ENCODE measurements around the gene MIOX. TPM values are rescaled to one million over a fixed set of nuclear protein-coding genes. Genes with fewer than 3 reads are reported as not detected.
A peak's percentile ranks its signal among the peaks of the same experiment; 100 is the strongest.

MIOX gene
- total and polyA plus RNA-seq, 2 experiments from 2014 or later, result not detected

GRCh38 chr22:50470491-50470890, 16.2 kb upstream of the MIOX start:
- DNase-seq (ENCODE audit: low spot score), result no peak
- peaks cover 13% of the 10 kb centered on the region for H3K36me3 Mint-ChIP-seq (ENCODE audit: low read depth)
- no peaks in the 10 kb centered on the region for H3K9me3 Mint-ChIP-seq
- Histone ChIP-seq H3K9me2 (ENCODE audit: insufficient read depth) (no peaks in the 10 kb centered on the region), H3K27ac (ENCODE audit: low read depth) (no peak overlapping the region), H2AFZ (no peak overlapping the region), H3K4me1 (ENCODE audit: insufficient read depth) (peaks cover 17% of the 10 kb centered on the region), H3K4me3 (no peak overlapping the region; the same call in 1 of the 2 replicates), H3F3A (replicated peaks; ENCODE audit: low read depth) (no peaks in the 10 kb centered on the region), H3K27me3 (ENCODE audit: insufficient read depth) (no peaks in the 10 kb centered on the region), H3K4me2 (no peak overlapping the region), H3K36me3 (ENCODE audit: insufficient read depth) (no peaks in the 10 kb centered on the region), H4K20me1 (replicated peaks; ENCODE audit: insufficient read depth) (peaks cover 40% of the 10 kb centered on the region), H3K79me2 (replicated peaks; ENCODE audit: insufficient read depth) (peaks cover 61% of the 10 kb centered on the region)
- no peak for ATAC-seq
- H3K4me1 Mint-ChIP-seq, result peaks cover 36% of the 10 kb centered on the region
- peak overlapping the region; percentile 24; the same call in 1 of the 2 replicates for H3K27ac Mint-ChIP-seq
- no peak overlapping the region; the same call in 2 of the 3 replicates for H3K4me3 Mint-ChIP-seq
- peaks cover 18% of the 10 kb centered on the region for H3K27me3 Mint-ChIP-seq (ENCODE audit: insufficient read depth, low read depth, poor library complexity)
- no peak for TF ChIP-seq EZH2phosphoT487 (IDR thresholded peaks at IDR 0.05; ENCODE audit: unreplicated experiment)
- no peak for TF ChIP-seq ZNF331 (CRISPR knock-in tag; IDR thresholded peaks at IDR 0.05; ENCODE audit: low read depth)
- no peak for TF ChIP-seq ZNF114 (CRISPR knock-in tag; IDR thresholded peaks at IDR 0.05)
- TF ChIP-seq JUNB (IDR thresholded peaks at IDR 0.05; ENCODE audit: unreplicated experiment), result no peak
- no peak for TF ChIP-seq REST (IDR thresholded peaks at IDR 0.05; ENCODE audit: unreplicated experiment)
- TF ChIP-seq ZNF462 (CRISPR knock-in tag; IDR thresholded peaks at IDR 0.05), result no peak
- TF ChIP-seq STAT1 (IDR thresholded peaks at IDR 0.05; ENCODE audit: unreplicated experiment), result no peak
- TF ChIP-seq ETS1 (IDR thresholded peaks at IDR 0.05), result no peak
- TF ChIP-seq CREB1 (CRISPR knock-in tag; IDR thresholded peaks at IDR 0.05; ENCODE audit: low read depth), result no peak
